H1 (cell line): ENCODE results near the gene SLC8A1. TPM values are rescaled to one million over a fixed set of nuclear protein-coding genes. Genes with fewer than 3 reads are reported as not detected.

Source experiments
- RAD21 ChIP-seq, 2 experiments: IDR thresholded peaks in 1 of 2; conservative IDR thresholded peaks in 1 of 2; 2 replicates each; pipeline ENCODE4 v1.6.1; 2011; ENCODE audit warnings: low read depth in 2 of 2, low read length in 2 of 2, improper control_type of control experiment in 1 of 2, inconsistent platforms in 1 of 2, mild to moderate bottlenecking in 1 of 2, moderate library complexity in 1 of 2
- polyA plus RNA-seq, 7 experiments: library from polyadenylated mRNA; depleted of rRNA in 3 of 7; stranded (reverse) in 5 of 7; unstranded in 2 of 7; fragments of >200 nt in 5 of 7; fragments of 200-250 nt in 2 of 7; gene quantifications; 1 replicate in 5 of 7; 2 replicates in 1 of 7; 4 replicates in 1 of 7; pipeline versions ENCODE4 v1.2.1 to v1.2.3, GENCODE V29; 2011 to 2013; ENCODE audit warnings: missing spikeins in 2 of 7, mixed read lengths in 2 of 7
- total RNA-seq: library from RNA; stranded (reverse); fragmentation: NEBNext Ultra II Directional; extraction: Animal tissue kit (Norgen Biotek cat#: 25700); gene quantifications from 2 replicates; pipeline ENCODE4 v1.2.1, GENCODE V29; 2021
- TF ChIP-seq, protein P1 (sequence below): fragments of 300-600 bp; sonication (generic); IDR thresholded peaks from 2 replicates; pipeline ENCODE4 v1.7.1; 2012; ENCODE audit warnings: low read length, moderate library complexity, mild to moderate bottlenecking, inconsistent platforms; ENCODE audit not compliant: insufficient replicate concordance
- TF ChIP-seq, protein P2 (sequence below): IDR thresholded peaks from 2 replicates; pipeline ENCODE4 v1.6.1; 2011; ENCODE audit warnings: low read depth, mild to moderate bottlenecking, low read length; ENCODE audit not compliant: insufficient read depth

The SLC8A1 gene
- total and polyA plus RNA-seq, 2 of the 8 experiments (the other 6 are each of a cell fraction or from before 2014, with no cell fraction given): 0.68 to 3.6 TPM

DNA sequence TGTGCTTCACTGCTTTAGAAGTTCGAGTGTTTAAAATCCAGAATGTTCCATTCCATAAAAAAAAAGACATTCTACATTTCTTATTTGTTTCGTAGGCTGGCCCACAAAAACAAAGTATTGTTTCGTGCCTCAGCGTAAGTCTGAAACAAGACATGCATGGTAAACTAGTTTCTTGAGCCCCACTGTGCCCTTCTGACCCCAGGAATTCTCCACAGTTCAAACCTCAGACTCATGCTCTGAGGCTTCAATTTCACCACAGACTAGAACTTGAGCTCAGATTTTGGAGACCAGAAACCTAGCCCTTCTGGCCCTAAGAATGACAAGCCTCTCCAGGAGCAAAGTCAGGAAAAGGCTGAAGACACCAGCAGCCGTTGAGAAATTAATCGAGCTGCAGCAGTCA lies 151.5 kb downstream of the SLC8A1 start (continued):
- TF ChIP-seq, protein P1, sequence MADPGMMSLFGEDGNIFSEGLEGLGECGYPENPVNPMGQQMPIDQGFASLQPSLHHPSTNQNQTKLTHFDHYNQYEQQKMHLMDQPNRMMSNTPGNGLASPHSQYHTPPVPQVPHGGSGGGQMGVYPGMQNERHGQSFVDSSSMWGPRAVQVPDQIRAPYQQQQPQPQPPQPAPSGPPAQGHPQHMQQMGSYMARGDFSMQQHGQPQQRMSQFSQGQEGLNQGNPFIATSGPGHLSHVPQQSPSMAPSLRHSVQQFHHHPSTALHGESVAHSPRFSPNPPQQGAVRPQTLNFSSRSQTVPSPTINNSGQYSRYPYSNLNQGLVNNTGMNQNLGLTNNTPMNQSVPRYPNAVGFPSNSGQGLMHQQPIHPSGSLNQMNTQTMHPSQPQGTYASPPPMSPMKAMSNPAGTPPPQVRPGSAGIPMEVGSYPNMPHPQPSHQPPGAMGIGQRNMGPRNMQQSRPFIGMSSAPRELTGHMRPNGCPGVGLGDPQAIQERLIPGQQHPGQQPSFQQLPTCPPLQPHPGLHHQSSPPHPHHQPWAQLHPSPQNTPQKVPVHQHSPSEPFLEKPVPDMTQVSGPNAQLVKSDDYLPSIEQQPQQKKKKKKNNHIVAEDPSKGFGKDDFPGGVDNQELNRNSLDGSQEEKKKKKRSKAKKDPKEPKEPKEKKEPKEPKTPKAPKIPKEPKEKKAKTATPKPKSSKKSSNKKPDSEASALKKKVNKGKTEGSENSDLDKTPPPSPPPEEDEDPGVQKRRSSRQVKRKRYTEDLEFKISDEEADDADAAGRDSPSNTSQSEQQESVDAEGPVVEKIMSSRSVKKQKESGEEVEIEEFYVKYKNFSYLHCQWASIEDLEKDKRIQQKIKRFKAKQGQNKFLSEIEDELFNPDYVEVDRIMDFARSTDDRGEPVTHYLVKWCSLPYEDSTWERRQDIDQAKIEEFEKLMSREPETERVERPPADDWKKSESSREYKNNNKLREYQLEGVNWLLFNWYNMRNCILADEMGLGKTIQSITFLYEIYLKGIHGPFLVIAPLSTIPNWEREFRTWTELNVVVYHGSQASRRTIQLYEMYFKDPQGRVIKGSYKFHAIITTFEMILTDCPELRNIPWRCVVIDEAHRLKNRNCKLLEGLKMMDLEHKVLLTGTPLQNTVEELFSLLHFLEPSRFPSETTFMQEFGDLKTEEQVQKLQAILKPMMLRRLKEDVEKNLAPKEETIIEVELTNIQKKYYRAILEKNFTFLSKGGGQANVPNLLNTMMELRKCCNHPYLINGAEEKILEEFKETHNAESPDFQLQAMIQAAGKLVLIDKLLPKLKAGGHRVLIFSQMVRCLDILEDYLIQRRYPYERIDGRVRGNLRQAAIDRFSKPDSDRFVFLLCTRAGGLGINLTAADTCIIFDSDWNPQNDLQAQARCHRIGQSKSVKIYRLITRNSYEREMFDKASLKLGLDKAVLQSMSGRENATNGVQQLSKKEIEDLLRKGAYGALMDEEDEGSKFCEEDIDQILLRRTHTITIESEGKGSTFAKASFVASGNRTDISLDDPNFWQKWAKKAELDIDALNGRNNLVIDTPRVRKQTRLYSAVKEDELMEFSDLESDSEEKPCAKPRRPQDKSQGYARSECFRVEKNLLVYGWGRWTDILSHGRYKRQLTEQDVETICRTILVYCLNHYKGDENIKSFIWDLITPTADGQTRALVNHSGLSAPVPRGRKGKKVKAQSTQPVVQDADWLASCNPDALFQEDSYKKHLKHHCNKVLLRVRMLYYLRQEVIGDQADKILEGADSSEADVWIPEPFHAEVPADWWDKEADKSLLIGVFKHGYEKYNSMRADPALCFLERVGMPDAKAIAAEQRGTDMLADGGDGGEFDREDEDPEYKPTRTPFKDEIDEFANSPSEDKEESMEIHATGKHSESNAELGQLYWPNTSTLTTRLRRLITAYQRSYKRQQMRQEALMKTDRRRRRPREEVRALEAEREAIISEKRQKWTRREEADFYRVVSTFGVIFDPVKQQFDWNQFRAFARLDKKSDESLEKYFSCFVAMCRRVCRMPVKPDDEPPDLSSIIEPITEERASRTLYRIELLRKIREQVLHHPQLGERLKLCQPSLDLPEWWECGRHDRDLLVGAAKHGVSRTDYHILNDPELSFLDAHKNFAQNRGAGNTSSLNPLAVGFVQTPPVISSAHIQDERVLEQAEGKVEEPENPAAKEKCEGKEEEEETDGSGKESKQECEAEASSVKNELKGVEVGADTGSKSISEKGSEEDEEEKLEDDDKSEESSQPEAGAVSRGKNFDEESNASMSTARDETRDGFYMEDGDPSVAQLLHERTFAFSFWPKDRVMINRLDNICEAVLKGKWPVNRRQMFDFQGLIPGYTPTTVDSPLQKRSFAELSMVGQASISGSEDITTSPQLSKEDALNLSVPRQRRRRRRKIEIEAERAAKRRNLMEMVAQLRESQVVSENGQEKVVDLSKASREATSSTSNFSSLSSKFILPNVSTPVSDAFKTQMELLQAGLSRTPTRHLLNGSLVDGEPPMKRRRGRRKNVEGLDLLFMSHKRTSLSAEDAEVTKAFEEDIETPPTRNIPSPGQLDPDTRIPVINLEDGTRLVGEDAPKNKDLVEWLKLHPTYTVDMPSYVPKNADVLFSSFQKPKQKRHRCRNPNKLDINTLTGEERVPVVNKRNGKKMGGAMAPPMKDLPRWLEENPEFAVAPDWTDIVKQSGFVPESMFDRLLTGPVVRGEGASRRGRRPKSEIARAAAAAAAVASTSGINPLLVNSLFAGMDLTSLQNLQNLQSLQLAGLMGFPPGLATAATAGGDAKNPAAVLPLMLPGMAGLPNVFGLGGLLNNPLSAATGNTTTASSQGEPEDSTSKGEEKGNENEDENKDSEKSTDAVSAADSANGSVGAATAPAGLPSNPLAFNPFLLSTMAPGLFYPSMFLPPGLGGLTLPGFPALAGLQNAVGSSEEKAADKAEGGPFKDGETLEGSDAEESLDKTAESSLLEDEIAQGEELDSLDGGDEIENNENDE: no peak
- no peak for TF ChIP-seq RAD21 (IDR thresholded peaks at IDR 0.05 in 1 of 2, conservative IDR thresholded peaks at IDR 0.05 in 1 of 2; ENCODE audit: low read depth in 2 of 2, low read length in 2 of 2)
- TF ChIP-seq, protein P2, sequence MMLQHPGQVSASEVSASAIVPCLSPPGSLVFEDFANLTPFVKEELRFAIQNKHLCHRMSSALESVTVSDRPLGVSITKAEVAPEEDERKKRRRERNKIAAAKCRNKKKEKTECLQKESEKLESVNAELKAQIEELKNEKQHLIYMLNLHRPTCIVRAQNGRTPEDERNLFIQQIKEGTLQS: no peak
